H1 (cell line): ENCODE measurements around the gene PPID. TPM values are rescaled to one million over a fixed set of nuclear protein-coding genes. Genes with fewer than 3 reads are reported as not detected.

Experiments used
- CTCF ChIA-PET: fragments of 300-600 bp; sonication (Branson Sonifier 250); formaldehyde crosslinking; loops from one replicate; lab custom pipeline; 2021; ENCODE audit not compliant: partially characterized antibody; lab: Charles Lee
- POLR2A ChIA-PET: fragments of 300-600 bp; sonication (Branson Sonifier 250); formaldehyde crosslinking; loops from one replicate; lab custom pipeline; 2021; ENCODE audit warnings: inconsistent platforms; ENCODE audit not compliant: partially characterized antibody; lab: Charles Lee
- DNase-seq, 2 experiments: peaks; one replicate each; pipeline versions ENCODE4 v3.0.0 to v3.0.0-alpha.2; 2010 to 2022; ENCODE audit warnings: low spot score in 2 of 2, low read depth in 1 of 2, mixed read lengths in 1 of 2
- FAIRE-seq: peaks from 2 replicates; lab custom pipeline; 2011; peaks lifted over from hg19 to GRCh38; lab: Jason Lieb, UNC
- H2AFZ ChIP-seq: 2 replicates; pipeline ENCODE4 v1.8.1; 2012; ENCODE audit warnings: low read length, inconsistent platforms
- H2AK5ac ChIP-seq: 2 replicates; pipeline ENCODE4 v1.6.1; 2013; ENCODE audit warnings: low read depth, low read length
- H2BK120ac ChIP-seq: replicated peaks from 2 replicates; pipeline ENCODE3; 2013; ENCODE audit warnings: low read depth, low read length, inconsistent platforms
- H2BK12ac ChIP-seq: 2 replicates; pipeline ENCODE4 v1.6.1; 2013; ENCODE audit warnings: low read depth, low read length
- H2BK15ac ChIP-seq: 2 replicates; pipeline ENCODE4 v1.6.1; 2013; ENCODE audit warnings: low read length
- H2BK20ac ChIP-seq: 2 replicates; pipeline ENCODE4 v1.6.1; 2013; ENCODE audit warnings: low read length
- H2BK5ac ChIP-seq: 2 replicates; pipeline ENCODE4 v1.6.1; 2013; ENCODE audit warnings: low read depth, low read length
- H3K14ac ChIP-seq: 2 replicates; pipeline ENCODE4 v1.6.1; 2013; ENCODE audit warnings: inconsistent platforms; ENCODE audit not compliant: insufficient read length
- H3K18ac ChIP-seq: 2 replicates; pipeline ENCODE4 v1.6.1; 2013; ENCODE audit warnings: low read length; ENCODE audit errors: extremely low read depth
- H3K23ac ChIP-seq: 2 replicates; pipeline ENCODE4 v1.6.1; 2013; ENCODE audit warnings: inconsistent platforms; ENCODE audit not compliant: insufficient read length
- H3K23me2 ChIP-seq: 2 replicates; pipeline ENCODE4 v1.6.1; 2013; ENCODE audit warnings: low read depth, low read length
- H3K27ac ChIP-seq: 2 replicates; pipeline ENCODE4 v1.6.1; 2011; ENCODE audit warnings: low read depth, low read length, inconsistent platforms
- H3K27me3 ChIP-seq, 4 experiments: replicated peaks in 1 of 4; 1 replicate in 1 of 4; 2 replicates in 3 of 4; pipeline versions ENCODE4 v1.6.1 to v1.8.1; 2011 to 2013; ENCODE audit warnings: low read length in 3 of 4, mild to moderate bottlenecking in 3 of 4, inconsistent platforms in 2 of 4, mixed read lengths in 2 of 4, moderate library complexity in 1 of 4; ENCODE audit not compliant: control insufficient read depth in 3 of 4, insufficient read depth in 3 of 4; ENCODE audit errors: extremely low read depth in 1 of 4
- H3K36me3 ChIP-seq, 4 experiments: 2 replicates each; pipeline versions ENCODE4 v1.6.1 to v1.8.1; 2011 to 2013; ENCODE audit warnings: mild to moderate bottlenecking in 4 of 4, low read length in 3 of 4, moderate library complexity in 2 of 4, control low read depth in 1 of 4, inconsistent platforms in 1 of 4; ENCODE audit not compliant: insufficient read depth in 4 of 4, control insufficient read depth in 2 of 4
- H3K4ac ChIP-seq: replicated peaks from 2 replicates; pipeline ENCODE3; 2013; ENCODE audit warnings: low read length, low read depth, mixed read lengths, inconsistent platforms; ENCODE audit not compliant: insufficient read length
- H3K4me1 ChIP-seq, 4 experiments: replicated peaks in 1 of 4; 1 replicate in 1 of 4; 2 replicates in 3 of 4; pipeline versions ENCODE4 v1.6.1 to v1.8.1; 2011 to 2013; ENCODE audit warnings: low read length in 3 of 4, inconsistent platforms in 2 of 4, mixed read lengths in 1 of 4; ENCODE audit not compliant: insufficient read depth in 4 of 4, control insufficient read depth in 3 of 4
- H3K4me2 ChIP-seq, 2 experiments: 2 replicates each; pipeline versions ENCODE4 v1.6.1 to v1.8.1; 2011 to 2013; ENCODE audit warnings: low read depth in 2 of 2, low read length in 2 of 2, control low read depth in 1 of 2, inconsistent platforms in 1 of 2, mild to moderate bottlenecking in 1 of 2; ENCODE audit not compliant: insufficient read depth in 1 of 2
- H3K4me3 ChIP-seq, 4 experiments: fragments of 200-600, 300-600 bp in 1 of 4; sonication (generic), shearing (Covaris generic), sonication (Bioruptor Twin) in 1 of 4; 2 replicates each; pipeline versions ENCODE4 v1.5.1 to v1.8.1; 2011 to 2016; ENCODE audit warnings: low read length in 4 of 4, low read depth in 3 of 4, control low read depth in 2 of 4, inconsistent platforms in 2 of 4, mild to moderate bottlenecking in 2 of 4, mixed read lengths in 1 of 4, moderate library complexity in 1 of 4; ENCODE audit not compliant: insufficient read depth in 2 of 4; ENCODE audit errors: extremely low read depth in 1 of 4
- H3K56ac ChIP-seq: replicated peaks from 2 replicates; pipeline ENCODE3; 2013; ENCODE audit warnings: low read depth, mild to moderate bottlenecking, mixed read lengths, low read length, inconsistent platforms; ENCODE audit not compliant: insufficient read length
- H3K79me1 ChIP-seq: 2 replicates; pipeline ENCODE4 v1.6.1; 2013; ENCODE audit warnings: low read depth, low read length, control low read depth
- H3K79me2 ChIP-seq, 2 experiments: 2 replicates each; pipeline versions ENCODE4 v1.6.1 to v1.8.1; 2012 to 2013; ENCODE audit warnings: low read length in 2 of 2, mild to moderate bottlenecking in 2 of 2, inconsistent platforms in 1 of 2; ENCODE audit not compliant: insufficient read depth in 2 of 2, control insufficient read depth in 1 of 2
- H3K9ac ChIP-seq, 4 experiments: replicated peaks in 1 of 4; 1 replicate in 1 of 4; 2 replicates in 3 of 4; pipeline versions ENCODE4 v1.6.1 to v1.8.1; 2011 to 2013; ENCODE audit warnings: low read depth in 3 of 4, low read length in 3 of 4, control low read depth in 2 of 4, mild to moderate bottlenecking in 2 of 4, moderate library complexity in 2 of 4, inconsistent platforms in 1 of 4; ENCODE audit errors: extremely low read depth in 1 of 4
- H3K9me3 ChIP-seq, 2 experiments: 2 replicates each; pipeline versions ENCODE4 v1.6.1 to v1.8.1; 2012 to 2013; ENCODE audit warnings: mild to moderate bottlenecking in 2 of 2, moderate library complexity in 2 of 2, control low read depth in 1 of 2, inconsistent platforms in 1 of 2, low read depth in 1 of 2, low read length in 1 of 2, mixed read lengths in 1 of 2; ENCODE audit not compliant: insufficient read depth in 2 of 2
- H4K20me1 ChIP-seq, 2 experiments: replicated peaks in 1 of 2; 2 replicates each; pipeline versions ENCODE3 to v1.8.1; 2011 to 2013; ENCODE audit warnings: inconsistent platforms in 2 of 2, low read length in 2 of 2, mild to moderate bottlenecking in 1 of 2; ENCODE audit not compliant: insufficient read depth in 2 of 2, control insufficient read depth in 1 of 2
- H4K5ac ChIP-seq: 2 replicates; pipeline ENCODE4 v1.6.1; 2013; ENCODE audit warnings: low read length, low read depth, mixed read lengths, inconsistent platforms; ENCODE audit not compliant: insufficient read length
- H4K8ac ChIP-seq: 2 replicates; pipeline ENCODE4 v1.8.0; 2013; ENCODE audit warnings: mild to moderate bottlenecking, moderate library complexity, low read length, inconsistent platforms; ENCODE audit not compliant: insufficient read depth; ENCODE audit errors: extremely low read depth
- H4K91ac ChIP-seq: replicated peaks from 2 replicates; pipeline ENCODE3; 2013; ENCODE audit warnings: low read length, mixed read lengths, inconsistent platforms; ENCODE audit not compliant: insufficient read length
- ASH2L ChIP-seq: fragments of 200-600, 300-600 bp; sonication (generic); IDR thresholded peaks from one replicate; pipeline ENCODE4 v1.7.1; 2017; ENCODE audit warnings: low read length
- BRCA1 ChIP-seq: IDR thresholded peaks from 2 replicates; pipeline ENCODE4 v1.6.1; 2012; ENCODE audit warnings: low read depth, low read length, improper control_type of control experiment
- EGR1 ChIP-seq: IDR thresholded peaks from 2 replicates; pipeline ENCODE4 v1.6.1; 2011; ENCODE audit warnings: low read depth, low read length, borderline replicate concordance
- GABPA ChIP-seq: IDR thresholded peaks from 2 replicates; pipeline ENCODE4 v1.6.1; 2011; ENCODE audit warnings: mild to moderate bottlenecking, low read length, moderate library complexity, borderline replicate concordance; ENCODE audit not compliant: insufficient read depth
- HDAC6 ChIP-seq: IDR thresholded peaks from one replicate; pipeline ENCODE4 v1.7.1; 2012; ENCODE audit warnings: low read depth, mild to moderate bottlenecking, inconsistent platforms, low read length, moderate library complexity
- NANOG ChIP-seq: IDR thresholded peaks from 2 replicates; pipeline ENCODE4 v1.6.1; 2011; ENCODE audit warnings: low read length, low read depth, mild to moderate bottlenecking, inconsistent platforms; ENCODE audit not compliant: insufficient read depth, poor library complexity, severe bottlenecking
- POLR2A ChIP-seq, 2 experiments: IDR thresholded peaks; 1 replicate in 1 of 2; 2 replicates in 1 of 2; pipeline ENCODE4 v1.6.1; 2011; ENCODE audit warnings: low read depth in 2 of 2, low read length in 2 of 2, mild to moderate bottlenecking in 2 of 2; ENCODE audit errors: control extremely low read depth in 1 of 2
- SAP30 ChIP-seq: fragments of 300-600 bp; sonication (generic); IDR thresholded peaks from 2 replicates; pipeline ENCODE4 v1.7.1; 2012; ENCODE audit warnings: low read length, moderate library complexity, mild to moderate bottlenecking, inconsistent platforms; ENCODE audit not compliant: insufficient read depth, insufficient replicate concordance
- SP4 ChIP-seq: IDR thresholded peaks from 2 replicates; pipeline ENCODE4 v1.6.1; 2012; ENCODE audit warnings: low read length, inconsistent platforms
- WGBS, 2 experiments: shearing (Covaris generic) in 1 of 2; methylation state at CpG; one replicate each; pipeline versions ENCODE4 v1.1.6 to v1.1.7; 2013 to 2015; ENCODE audit warnings: low lambda C conversion rate in 2 of 2, mixed read lengths in 2 of 2, inconsistent platforms in 1 of 2, low coverage in 1 of 2, missing lambda C conversion rate in 1 of 2; ENCODE audit not compliant: insufficient replicate concordance in 2 of 2, insufficient coverage in 1 of 2, insufficient read length in 1 of 2; ENCODE audit errors: extremely low coverage in 1 of 2, missing lambda C conversion rate in 1 of 2; 5-methylcytosine and 5-hydroxymethylcytosine counted together
- polyA plus RNA-seq, 7 experiments: library from polyadenylated mRNA; depleted of rRNA in 3 of 7; stranded (reverse) in 5 of 7; unstranded in 2 of 7; fragments of >200 nt in 5 of 7; fragments of 200-250 nt in 2 of 7; gene quantifications; 1 replicate in 5 of 7; 2 replicates in 1 of 7; 4 replicates in 1 of 7; pipeline versions ENCODE4 v1.2.1 to v1.2.3, GENCODE V29; 2011 to 2013; ENCODE audit warnings: missing spikeins in 2 of 7, mixed read lengths in 2 of 7
- total RNA-seq: library from RNA; stranded (reverse); fragmentation: NEBNext Ultra II Directional; extraction: Animal tissue kit (Norgen Biotek cat#: 25700); gene quantifications from 2 replicates; pipeline ENCODE4 v1.2.1, GENCODE V29; 2021
- TF ChIP-seq, protein P1 (sequence below), 3 experiments: IDR thresholded peaks; 1 replicate in 2 of 3; 2 replicates in 1 of 3; pipeline versions ENCODE4 v1.5.1 to v1.6.1; 2011; ENCODE audit warnings: low read length in 3 of 3, mild to moderate bottlenecking in 3 of 3, inconsistent platforms in 2 of 3, low read depth in 1 of 3, moderate library complexity in 1 of 3; ENCODE audit not compliant: insufficient read depth in 1 of 3; ENCODE audit errors: control extremely low read depth in 1 of 3
- TF ChIP-seq, protein P2 (sequence below): IDR thresholded peaks from 2 replicates; pipeline ENCODE4 v1.6.1; 2011; ENCODE audit warnings: low read depth, mild to moderate bottlenecking, low read length; ENCODE audit not compliant: insufficient read depth

Gene PPID
- total and polyA plus RNA-seq, 2 of the 8 experiments (the other 6 are each of a cell fraction or from before 2014, with no cell fraction given), result 20.2 to 53.2 TPM

DNA sequence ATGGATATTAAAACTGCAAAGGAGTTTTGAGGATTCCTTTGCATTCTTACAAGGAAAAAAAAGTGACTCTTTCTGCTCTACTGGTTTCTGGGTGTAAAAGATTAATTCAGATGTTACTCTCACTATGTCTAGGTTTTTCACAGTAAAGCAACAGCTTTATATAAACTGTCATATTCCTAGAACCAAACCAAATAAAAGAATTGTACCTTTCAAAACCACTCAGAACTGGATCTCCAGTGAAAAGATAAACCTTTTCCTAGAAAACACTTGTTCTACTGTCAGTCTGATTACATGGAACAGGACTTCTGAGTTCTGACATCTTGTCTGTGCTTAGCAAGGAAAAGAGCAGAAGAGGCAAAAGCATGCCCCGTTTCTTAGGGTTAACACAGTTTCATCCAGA is 5.0 kb upstream of the PPID start:
- H3K18ac ChIP-seq, result no peak overlapping the region
- no peak overlapping the region for H4K91ac ChIP-seq
- no peak overlapping the region for H4K8ac ChIP-seq
- H4K20me1 ChIP-seq, result no peaks in the 10 kb centered on the region
- no peak overlapping the region for H2BK20ac ChIP-seq
- H3K9me3 ChIP-seq, result no peaks in the 10 kb centered on the region
- peaks cover 4% of the 10 kb centered on the region; the same call in 1 of the 2 replicates for H3K23me2 ChIP-seq
- H3K36me3 ChIP-seq, result no peaks in the 10 kb centered on the region
- no peak overlapping the region for H3K56ac ChIP-seq
- H3K79me2 ChIP-seq, result no peaks in the 10 kb centered on the region
- no peak overlapping the region for H3K4me2 ChIP-seq
- no peaks in the 10 kb centered on the region; a peak in 1 of 7 replicates for H3K4me1 ChIP-seq
- ChIA-PET POLR2A (no interaction called here), CTCF (interaction anchor here (0.6 to 1.5 kb wide), 7 partner anchors 13 to 475 kb away, joined by 3 to 8 read pairs (median 4); no protein-coding TSS in a partner anchor)
- H3K27ac ChIP-seq, result no peak overlapping the region
- H4K5ac ChIP-seq, result no peak overlapping the region
- no peak for DNase-seq
- H2AFZ ChIP-seq, result no peak overlapping the region; the same call in 1 of the 2 replicates
- H3K23ac ChIP-seq, result no peak overlapping the region
- no peak overlapping the region for H3K4ac ChIP-seq
- no peak overlapping the region for H2BK5ac ChIP-seq
- H2BK12ac ChIP-seq, result no peak overlapping the region
- H3K79me1 ChIP-seq, result no peaks in the 10 kb centered on the region
- 74% methylated on average over 1 of the region's 1 CpG; no CpG with 5 or more reads in 1 of the 2 experiments for WGBS, 2 experiments
- no peak overlapping the region for H2AK5ac ChIP-seq
- H2BK15ac ChIP-seq, result no peak overlapping the region
- no peak for FAIRE-seq
- no peaks in the 10 kb centered on the region; a peak in 1 of 7 replicates for H3K27me3 ChIP-seq
- H2BK120ac ChIP-seq, result no peak overlapping the region
- no peak overlapping the region for H3K9ac ChIP-seq
- H3K4me3 ChIP-seq, result no peak overlapping the region
- H3K14ac ChIP-seq, result no peak overlapping the region
- TF ChIP-seq POLR2A (IDR thresholded peaks at IDR 0.05; ENCODE audit: control extremely low read depth in 1 of 2, low read depth in 2 of 2, low read length in 2 of 2) (no peak), NANOG (no peak), SP4 (no peak), SAP30 (no peak), EGR1 (no peak), ASH2L (no peak), HDAC6 (no peak), BRCA1 (no peak), GABPA (no peak)
- TF ChIP-seq, protein P1, sequence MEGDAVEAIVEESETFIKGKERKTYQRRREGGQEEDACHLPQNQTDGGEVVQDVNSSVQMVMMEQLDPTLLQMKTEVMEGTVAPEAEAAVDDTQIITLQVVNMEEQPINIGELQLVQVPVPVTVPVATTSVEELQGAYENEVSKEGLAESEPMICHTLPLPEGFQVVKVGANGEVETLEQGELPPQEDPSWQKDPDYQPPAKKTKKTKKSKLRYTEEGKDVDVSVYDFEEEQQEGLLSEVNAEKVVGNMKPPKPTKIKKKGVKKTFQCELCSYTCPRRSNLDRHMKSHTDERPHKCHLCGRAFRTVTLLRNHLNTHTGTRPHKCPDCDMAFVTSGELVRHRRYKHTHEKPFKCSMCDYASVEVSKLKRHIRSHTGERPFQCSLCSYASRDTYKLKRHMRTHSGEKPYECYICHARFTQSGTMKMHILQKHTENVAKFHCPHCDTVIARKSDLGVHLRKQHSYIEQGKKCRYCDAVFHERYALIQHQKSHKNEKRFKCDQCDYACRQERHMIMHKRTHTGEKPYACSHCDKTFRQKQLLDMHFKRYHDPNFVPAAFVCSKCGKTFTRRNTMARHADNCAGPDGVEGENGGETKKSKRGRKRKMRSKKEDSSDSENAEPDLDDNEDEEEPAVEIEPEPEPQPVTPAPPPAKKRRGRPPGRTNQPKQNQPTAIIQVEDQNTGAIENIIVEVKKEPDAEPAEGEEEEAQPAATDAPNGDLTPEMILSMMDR (IDR thresholded peaks at IDR 0.05; ENCODE audit: control extremely low read depth in 1 of 3, insufficient read depth in 1 of 3, low read depth in 1 of 3, low read length in 3 of 3), result no peak
- TF ChIP-seq, protein P2, sequence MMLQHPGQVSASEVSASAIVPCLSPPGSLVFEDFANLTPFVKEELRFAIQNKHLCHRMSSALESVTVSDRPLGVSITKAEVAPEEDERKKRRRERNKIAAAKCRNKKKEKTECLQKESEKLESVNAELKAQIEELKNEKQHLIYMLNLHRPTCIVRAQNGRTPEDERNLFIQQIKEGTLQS, result no peak
